Trophoblast cell (in vitro differentiated cells and primary cell): ENCODE results near the gene VAMP7.
"Not testable (repeated sequence)": the region's sequence is repeated elsewhere in the genome, so short reads cannot be mapped to it uniquely, and the experiment has no call there.

ENCODE experiments used
- DNase-seq, 2 donors: peaks; one replicate each; pipeline ENCODE4 v3.0.0-alpha.2; 2016
- H2AFZ ChIP-seq: 2 replicates; pipeline ENCODE4 v1.6.1; 2013; ENCODE audit warnings: low read length, moderate library complexity, mild to moderate bottlenecking; ENCODE audit not compliant: insufficient read depth, poor library complexity
- H2AK5ac ChIP-seq: 2 replicates; pipeline ENCODE4 v1.6.1; 2013; ENCODE audit warnings: mild to moderate bottlenecking, low read length
- H2BK120ac ChIP-seq: 2 replicates; pipeline ENCODE4 v1.6.1; 2013; ENCODE audit warnings: low read length, mild to moderate bottlenecking, moderate library complexity; ENCODE audit not compliant: insufficient read depth, poor library complexity
- H2BK12ac ChIP-seq: 2 replicates; pipeline ENCODE4 v1.6.1; 2013; ENCODE audit warnings: mild to moderate bottlenecking, low read length, moderate library complexity
- H2BK5ac ChIP-seq: 2 replicates; pipeline ENCODE4 v1.6.1; 2013; ENCODE audit warnings: low read length, low read depth, moderate library complexity, mild to moderate bottlenecking; ENCODE audit not compliant: poor library complexity
- H3K14ac ChIP-seq: 2 replicates; pipeline ENCODE4 v1.6.1; 2013; ENCODE audit warnings: mild to moderate bottlenecking, low read length
- H3K18ac ChIP-seq: 2 replicates; pipeline ENCODE4 v1.6.1; 2013; ENCODE audit warnings: mild to moderate bottlenecking, low read length
- H3K23ac ChIP-seq: 2 replicates; pipeline ENCODE4 v1.6.1; 2013; ENCODE audit warnings: low read length
- H3K27ac ChIP-seq: 2 replicates; pipeline ENCODE4 v1.5.1; 2013; ENCODE audit warnings: low read depth, mild to moderate bottlenecking, inconsistent platforms, low read length, moderate library complexity
- H3K27me3 ChIP-seq: 2 replicates; pipeline ENCODE4 v1.6.1; 2013; ENCODE audit warnings: inconsistent platforms, mild to moderate bottlenecking, low read length, moderate library complexity; ENCODE audit not compliant: insufficient read depth
- H3K36me3 ChIP-seq, 2 experiments: 1 replicate in 1 of 2; 2 replicates in 1 of 2; pipeline ENCODE4 v1.6.1; 2013; ENCODE audit warnings: low read length in 2 of 2, mild to moderate bottlenecking in 2 of 2, moderate library complexity in 1 of 2; ENCODE audit not compliant: insufficient read depth in 2 of 2, control insufficient read depth in 1 of 2
- H3K4ac ChIP-seq: 2 replicates; pipeline ENCODE4 v1.6.1; 2013; ENCODE audit warnings: low read depth, mild to moderate bottlenecking, low read length, moderate library complexity
- H3K4me1 ChIP-seq, 2 experiments: 1 replicate in 1 of 2; 2 replicates in 1 of 2; pipeline ENCODE4 v1.6.1; 2013; ENCODE audit warnings: low read length in 2 of 2, mild to moderate bottlenecking in 2 of 2, moderate library complexity in 1 of 2; ENCODE audit not compliant: insufficient read depth in 2 of 2, control insufficient read depth in 1 of 2
- H3K4me2 ChIP-seq: 2 replicates; pipeline ENCODE4 v1.6.1; 2013; ENCODE audit warnings: inconsistent platforms, mild to moderate bottlenecking, low read length, moderate library complexity
- H3K4me3 ChIP-seq: 2 replicates; pipeline ENCODE4 v1.5.1; 2013; ENCODE audit warnings: mild to moderate bottlenecking, low read depth, low read length, inconsistent platforms
- H3K79me1 ChIP-seq: one replicate; pipeline ENCODE4 v1.6.1; 2013; ENCODE audit warnings: low read length
- H3K79me2 ChIP-seq: 2 replicates; pipeline ENCODE4 v1.6.1; 2013; ENCODE audit warnings: low read length, mild to moderate bottlenecking; ENCODE audit not compliant: control insufficient read depth, insufficient read depth, poor library complexity
- H3K9ac ChIP-seq: 2 replicates; pipeline ENCODE4 v1.6.1; 2013; ENCODE audit warnings: mild to moderate bottlenecking, low read length
- H3K9me3 ChIP-seq: 2 replicates; pipeline ENCODE4 v1.6.1; 2013; ENCODE audit warnings: low read depth, mild to moderate bottlenecking, control low read depth, inconsistent platforms, low read length; ENCODE audit not compliant: insufficient read depth
- H4K12ac ChIP-seq: 2 replicates; pipeline ENCODE4 v1.6.1; 2013; ENCODE audit warnings: low read depth, mild to moderate bottlenecking, low read length, moderate library complexity
- H4K8ac ChIP-seq: 2 replicates; pipeline ENCODE4 v1.6.1; 2013; ENCODE audit warnings: low read depth, mild to moderate bottlenecking, low read length, moderate library complexity
- H4K91ac ChIP-seq: one replicate; pipeline ENCODE4 v1.6.1; 2013; ENCODE audit warnings: low read depth, mild to moderate bottlenecking, low read length, moderate library complexity
- WGBS: extraction: QIAGEN DNeasy Blood & Tissue Kit; methylation state at CpG from one replicate; pipeline ENCODE4 v1.1.7; 2013; ENCODE audit warnings: missing lambda C conversion rate; ENCODE audit not compliant: insufficient read length, insufficient coverage; ENCODE audit errors: extremely low coverage; 5-methylcytosine and 5-hydroxymethylcytosine counted together

VAMP7 gene

GRCh38 chrX:155900765-155901164 is 19.6 kb downstream of the VAMP7 start:
- Histone ChIP-seq H3K4me2 (no peak overlapping the region), H3K27ac (no peak overlapping the region), H4K8ac (no peak overlapping the region), H4K91ac (no peak overlapping the region), H2AK5ac (no peak overlapping the region), H3K18ac (no peak overlapping the region), H2BK120ac (no peak overlapping the region), H2BK12ac (no peak overlapping the region), H2BK5ac (no peak overlapping the region), H3K9me3 (no peaks in the 10 kb centered on the region), H4K12ac (no peak overlapping the region), H3K4me3 (no peak overlapping the region), H3K23ac (no peak overlapping the region), H3K4ac (no peak overlapping the region), H2AFZ (no peak overlapping the region), H3K36me3 (peaks cover 0 to 2% of the 10 kb centered on the region in 2 experiments), H3K79me2 (no peaks in the 10 kb centered on the region), H3K14ac (no peak overlapping the region), H3K4me1 (no peaks in the 10 kb centered on the region), H3K27me3 (no peaks in the 10 kb centered on the region), H3K79me1 (no peaks in the 10 kb centered on the region), H3K9ac (no peak overlapping the region)
- no peak for DNase-seq
- WGBS: no CpG with 5 or more reads among the region's 2 CpGs

GRCh38 chrX:155907661-155908060 is 26.5 kb downstream of the VAMP7 start:
- H4K91ac ChIP-seq, H3K4me3 ChIP-seq, H3K79me2 ChIP-seq, H4K12ac ChIP-seq, H2AFZ ChIP-seq, H3K23ac ChIP-seq, H3K4me1 ChIP-seq, DNase-seq, H3K18ac ChIP-seq, H2BK12ac ChIP-seq, H3K36me3 ChIP-seq, H2AK5ac ChIP-seq, H3K4ac ChIP-seq, H2BK120ac ChIP-seq, H3K27me3 ChIP-seq, H3K79me1 ChIP-seq, H3K4me2 ChIP-seq, H3K9ac ChIP-seq, H3K14ac ChIP-seq, H3K27ac ChIP-seq, H3K9me3 ChIP-seq, H2BK5ac ChIP-seq, H4K8ac ChIP-seq: not testable (repeated sequence)
- WGBS: no CpG with 5 or more reads among the region's 26 CpGs

GRCh38 chrX:155923200-155923599 is 42.1 kb downstream of the VAMP7 start:
- Histone ChIP-seq H3K4me1 (no peaks in the 10 kb centered on the region), H3K14ac (no peak overlapping the region), H3K4ac (no peak overlapping the region), H2AK5ac (no peak overlapping the region), H3K9ac (no peak overlapping the region), H3K36me3 (peaks cover 0 to 6% of the 10 kb centered on the region in 2 experiments), H4K12ac (no peak overlapping the region), H2BK5ac (no peak overlapping the region), H3K4me3 (no peak overlapping the region), H2AFZ (no peak overlapping the region), H2BK120ac (no peak overlapping the region), H3K23ac (no peak overlapping the region), H3K4me2 (no peak overlapping the region), H3K18ac (no peak overlapping the region), H3K79me1 (no peaks in the 10 kb centered on the region), H4K8ac (no peak overlapping the region), H3K27me3 (no peaks in the 10 kb centered on the region), H3K9me3 (peaks cover 3% of the 10 kb centered on the region), H4K91ac (no peak overlapping the region), H2BK12ac (no peak overlapping the region), H3K27ac (no peak overlapping the region), H3K79me2 (no peaks in the 10 kb centered on the region)
- WGBS: no CpG with 5 or more reads among the region's 2 CpGs
- DNase-seq: no peak

- not testable (repeated sequence) for H4K91ac ChIP-seq, H3K27me3 ChIP-seq, H3K4me2 ChIP-seq, H3K9me3 ChIP-seq, H4K12ac ChIP-seq, H3K36me3 ChIP-seq, H2BK5ac ChIP-seq, DNase-seq, H3K4ac ChIP-seq, H4K8ac ChIP-seq, H3K18ac ChIP-seq, H2BK12ac ChIP-seq, H2AFZ ChIP-seq, H3K14ac ChIP-seq, H3K4me3 ChIP-seq, H3K79me1 ChIP-seq, H3K9ac ChIP-seq, H2AK5ac ChIP-seq, H3K27ac ChIP-seq, H3K79me2 ChIP-seq, H3K4me1 ChIP-seq, H3K23ac ChIP-seq, H2BK120ac ChIP-seq
- WGBS: no CpG with 5 or more reads among the region's 8 CpGs
Measured at GRCh38 chrX:155930852-155931618, 49.9 kb downstream of the VAMP7 start.
